HCT116 (cell line): Measurements from ENCODE around the gene C6orf132. TPM values are rescaled to one million over a fixed set of nuclear protein-coding genes. Genes with fewer than 3 reads are reported as not detected.
A peak's percentile ranks its signal among the peaks of the same experiment; 100 is the strongest.

Experiments used
- ATAC-seq: fragments of 200-7000 bp; cut with Tn5 transposase; 2 replicates; pipeline ENCODE4 v1.9.1; 2020; ENCODE audit warnings: mild to moderate bottlenecking, moderate library complexity
- BruUV-seq: library from RNA; stranded (reverse); fragments of 400-500 nt; replicated peaks from 2 replicates; lab custom pipeline; 2021; lab: Mats Ljungman, UMichigan
- CTCF ChIA-PET: fragments of 300-600 bp; sonication (Branson Sonifier 250); formaldehyde crosslinking; loops from one replicate; lab custom pipeline; 2021; ENCODE audit warnings: antibody characterized with exemption; lab: Charles Lee
- POLR2A ChIA-PET: fragments of 300-600, 350-600 bp; sonication (Branson Sonifier 250); formaldehyde crosslinking; loops from one replicate; lab custom pipeline; 2021; ENCODE audit warnings: antibody characterized with exemption; lab: Charles Lee
- RAD21 ChIA-PET, 2 experiments: fragments of 300-600 bp; sonication (Branson Sonifier 250); formaldehyde crosslinking; loops; one replicate each; lab custom pipeline; 2023; ENCODE audit warnings: low total read pairs in 2 of 2; ENCODE audit not compliant: uncharacterized antibody in 2 of 2, unreplicated experiment in 2 of 2, low non-redundant PET in 1 of 2; lab: Charles Lee
- DNase-seq: peaks from one replicate; pipeline ENCODE4 v3.0.0-alpha.2; 2010; ENCODE audit warnings: low read depth, low spot score
- H2AFZ ChIP-seq: fragments of 200-600 bp; shearing (Covaris generic), sonication (generic); 2 replicates; pipeline ENCODE4 v1.6.1; 2017; ENCODE audit warnings: low read depth, mixed run types, mixed read lengths, antibody characterized with exemption, low read length; ENCODE audit not compliant: poor library complexity, severe bottlenecking
- H3K27ac ChIP-seq: 2 replicates; pipeline ENCODE4 v1.5.1; 2012; ENCODE audit warnings: low read depth, low read length
- H3K27me3 ChIP-seq: fragments of 200-600 bp; sonication (generic); 2 replicates; pipeline ENCODE4 v1.6.1; 2016; ENCODE audit warnings: mixed run types, low read length, mixed read lengths; ENCODE audit not compliant: insufficient read depth
- H3K36me3 ChIP-seq, 2 experiments: fragments of 200-500 bp in 1 of 2; fragments of 200-600 bp in 1 of 2; sonication (Bioruptor generic) in 1 of 2; sonication (generic) in 1 of 2; 2 replicates each; pipeline versions ENCODE4 v1.5.1 to v1.6.1; 2014 to 2016; ENCODE audit warnings: low read length in 2 of 2, inconsistent platforms in 1 of 2, mixed read lengths in 1 of 2, mixed run types in 1 of 2; ENCODE audit not compliant: insufficient read depth in 2 of 2, control insufficient read depth in 1 of 2
- H3K4me1 ChIP-seq, 2 experiments: fragments of 200-600 bp in 1 of 2; sonication (generic) in 1 of 2; 2 replicates each; pipeline versions ENCODE4 v1.5.1 to v1.6.1; 2012 to 2017; ENCODE audit warnings: low read length in 2 of 2, inconsistent platforms in 1 of 2, mild to moderate bottlenecking in 1 of 2, mixed read lengths in 1 of 2, mixed run types in 1 of 2, moderate library complexity in 1 of 2; ENCODE audit not compliant: insufficient read depth in 2 of 2, control insufficient read depth in 1 of 2
- H3K4me2 ChIP-seq: fragments of 200-600 bp; sonication (generic); 2 replicates; pipeline ENCODE4 v1.6.1; 2017; ENCODE audit warnings: mixed run types, low read length, mixed read lengths
- H3K4me3 ChIP-seq, 2 experiments: fragments of 200-600 bp in 1 of 2; sonication (generic) in 1 of 2; replicated peaks in 1 of 2; 2 replicates each; pipeline ENCODE4 v1.5.1; 2011 to 2016; ENCODE audit warnings: low read length in 2 of 2, control low read depth in 1 of 2, low read depth in 1 of 2, mild to moderate bottlenecking in 1 of 2, mixed read lengths in 1 of 2, mixed run types in 1 of 2
- H3K79me2 ChIP-seq: fragments of 200-600 bp; sonication (generic); 2 replicates; pipeline ENCODE4 v1.6.1; 2017; ENCODE audit warnings: mild to moderate bottlenecking, mixed run types, low read length, moderate library complexity, mixed read lengths; ENCODE audit not compliant: insufficient read depth
- H3K9ac ChIP-seq: fragments of 200-600 bp; sonication (generic); 2 replicates; pipeline ENCODE4 v1.6.1; 2016; ENCODE audit warnings: low read length, mixed read lengths
- H3K9me2 ChIP-seq: fragments of 200-600 bp; sonication (generic), shearing (Covaris generic); 2 replicates; pipeline ENCODE4 v1.6.1; 2017; ENCODE audit warnings: mixed run types, mild to moderate bottlenecking, moderate library complexity; ENCODE audit not compliant: insufficient read depth
- H3K9me3 ChIP-seq, 2 experiments: fragments of 200-500 bp in 1 of 2; fragments of 200-600 bp in 1 of 2; sonication (Bioruptor generic) in 1 of 2; sonication (generic) in 1 of 2; 2 replicates each; pipeline ENCODE4 v1.6.1; 2014 to 2017; ENCODE audit warnings: low read length in 2 of 2, mixed read lengths in 2 of 2, inconsistent platforms in 1 of 2, low read depth in 1 of 2, mild to moderate bottlenecking in 1 of 2, mixed run types in 1 of 2, moderate library complexity in 1 of 2; ENCODE audit not compliant: control insufficient read depth in 1 of 2, insufficient read depth in 1 of 2
- H4K20me1 ChIP-seq: fragments of 200-600 bp; sonication (generic), shearing (Covaris generic); 2 replicates; pipeline ENCODE4 v1.6.1; 2017; ENCODE audit warnings: mixed run types, mild to moderate bottlenecking, moderate library complexity; ENCODE audit not compliant: insufficient read depth
- EGR1 ChIP-seq: IDR thresholded peaks from 2 replicates; pipeline ENCODE4 v1.6.1; 2012; ENCODE audit warnings: low read depth
- EZH2 ChIP-seq: fragments of 200-600 bp; sonication (generic); IDR thresholded peaks from 2 replicates; pipeline ENCODE4 v1.6.1; 2017; ENCODE audit warnings: antibody characterized with exemption, mixed run types
- EZH2phosphoT487 ChIP-seq: fragments of 200-600 bp; IDR thresholded peaks from 2 replicates; pipeline ENCODE4 v1.6.1; 2018; ENCODE audit warnings: antibody characterized with exemption, borderline replicate concordance
- JUND ChIP-seq: IDR thresholded peaks from 2 replicates; pipeline ENCODE4 v1.6.1; 2012
- RAD21 ChIP-seq: IDR thresholded peaks from 2 replicates; pipeline ENCODE4 v1.6.1; 2012; ENCODE audit warnings: low read depth, mild to moderate bottlenecking
- SP1 ChIP-seq: IDR thresholded peaks from 2 replicates; pipeline ENCODE4 v1.6.1; 2012; ENCODE audit warnings: low read depth
- TCF7L2 ChIP-seq: IDR thresholded peaks from 2 replicates; pipeline ENCODE4 v1.7.0; 2011; ENCODE audit warnings: borderline replicate concordance, inconsistent platforms; ENCODE audit not compliant: insufficient read depth, insufficient read length; ENCODE audit errors: extremely low read depth
- ZFX ChIP-seq: fragments of 450-650 bp; IDR thresholded peaks from 2 replicates; pipeline ENCODE4 v1.6.1; 2017
- intact Hi-C: fragments of 100-400 bp; cut with micrococcal nuclease; formaldehyde crosslinking; loops from 2 replicates; pipeline ENCODE4 v1.10.0; 2022
- total RNA-seq: library from RNA; stranded (reverse); gene quantifications from one replicate; pipeline ENCODE4 v1.2.1, GENCODE V29; 2021; ENCODE audit not compliant: unreplicated experiment
- TF ChIP-seq, protein P1 (sequence below), 3 experiments: fragments of 200-600 bp in 1 of 3; sonication (generic) in 1 of 3; IDR thresholded peaks in 2 of 3; conservative IDR thresholded peaks in 1 of 3; 2 replicates each; pipeline ENCODE4 v1.5.1; 2012 to 2017; ENCODE audit warnings: low read depth in 2 of 3, low read length in 2 of 3, antibody characterized with exemption in 1 of 3, borderline replicate concordance in 1 of 3, control low read depth in 1 of 3, mild to moderate bottlenecking in 1 of 3, mixed read lengths in 1 of 3, mixed run types in 1 of 3, moderate library complexity in 1 of 3; ENCODE audit not compliant: insufficient read depth in 1 of 3
- TF ChIP-seq, protein P2 (sequence below): IDR thresholded peaks from 2 replicates; pipeline ENCODE4 v1.6.1; 2011; ENCODE audit warnings: mild to moderate bottlenecking, low read length, moderate library complexity; ENCODE audit not compliant: insufficient replicate concordance; ENCODE audit errors: extremely low read depth
- TF ChIP-seq, protein P3 (sequence below): IDR thresholded peaks from 2 replicates; pipeline ENCODE4 v1.6.1; 2012; ENCODE audit warnings: low read depth

Gene C6orf132
- total RNA-seq, 1 experiment from 2014 or later, result 18.9 TPM

DNA sequence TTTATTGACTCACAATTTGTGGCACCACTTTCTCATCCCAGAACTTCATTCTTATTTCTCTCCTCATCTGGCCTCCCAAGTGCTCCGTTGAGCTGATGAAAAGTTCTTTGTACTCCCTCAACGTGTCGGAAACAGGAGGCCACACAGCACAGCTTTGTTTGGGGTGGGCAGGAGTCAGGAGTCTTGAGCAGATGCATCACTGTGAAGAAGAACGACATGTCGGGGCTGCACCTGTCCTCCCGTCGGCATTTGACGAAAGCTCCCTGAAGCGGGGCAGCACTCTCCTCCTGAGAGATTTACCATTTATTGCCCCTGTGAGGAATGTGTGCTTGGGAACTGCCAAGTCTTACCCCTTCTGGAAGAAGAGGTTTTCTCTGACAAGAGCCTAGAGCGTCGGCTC lies 64.0 kb downstream of the C6orf132 start:
- Histone ChIP-seq H3K27ac (no peak overlapping the region), H3K9me2 (no peaks in the 10 kb centered on the region), H3K4me2 (no peak overlapping the region), H3K9me3 (no peaks in the 10 kb centered on the region), H3K4me3 (no peak overlapping the region), H2AFZ (no peak overlapping the region), H3K4me1 (no peaks in the 10 kb centered on the region), H3K79me2 (no peaks in the 10 kb centered on the region), H3K9ac (no peak overlapping the region), H3K36me3 (peaks cover 0 to 9% of the 10 kb centered on the region in 2 experiments; a peak in 2 of 4 replicates), H4K20me1 (no peaks in the 10 kb centered on the region), H3K27me3 (no peaks in the 10 kb centered on the region)
- no peak for DNase-seq
- intact Hi-C loops, result loop anchor here (10.0 kb wide), 1 partner anchor 646 kb away; the partner anchor contains the start of gene PRPH2
- ChIA-PET POLR2A (no interaction called here), RAD21 (no interaction called here), CTCF (no interaction called here)
- ATAC-seq, result no peak
- TSS peak; percentile 20 for BruUV-seq
- TF ChIP-seq EZH2phosphoT487 (no peak), JUND (no peak), SP1 (no peak), ZFX (no peak), RAD21 (no peak), TCF7L2 (no peak), EZH2 (no peak), EGR1 (no peak)
- TF ChIP-seq, protein P1, sequence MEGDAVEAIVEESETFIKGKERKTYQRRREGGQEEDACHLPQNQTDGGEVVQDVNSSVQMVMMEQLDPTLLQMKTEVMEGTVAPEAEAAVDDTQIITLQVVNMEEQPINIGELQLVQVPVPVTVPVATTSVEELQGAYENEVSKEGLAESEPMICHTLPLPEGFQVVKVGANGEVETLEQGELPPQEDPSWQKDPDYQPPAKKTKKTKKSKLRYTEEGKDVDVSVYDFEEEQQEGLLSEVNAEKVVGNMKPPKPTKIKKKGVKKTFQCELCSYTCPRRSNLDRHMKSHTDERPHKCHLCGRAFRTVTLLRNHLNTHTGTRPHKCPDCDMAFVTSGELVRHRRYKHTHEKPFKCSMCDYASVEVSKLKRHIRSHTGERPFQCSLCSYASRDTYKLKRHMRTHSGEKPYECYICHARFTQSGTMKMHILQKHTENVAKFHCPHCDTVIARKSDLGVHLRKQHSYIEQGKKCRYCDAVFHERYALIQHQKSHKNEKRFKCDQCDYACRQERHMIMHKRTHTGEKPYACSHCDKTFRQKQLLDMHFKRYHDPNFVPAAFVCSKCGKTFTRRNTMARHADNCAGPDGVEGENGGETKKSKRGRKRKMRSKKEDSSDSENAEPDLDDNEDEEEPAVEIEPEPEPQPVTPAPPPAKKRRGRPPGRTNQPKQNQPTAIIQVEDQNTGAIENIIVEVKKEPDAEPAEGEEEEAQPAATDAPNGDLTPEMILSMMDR (IDR thresholded peaks at IDR 0.05 in 2 of 3, conservative IDR thresholded peaks at IDR 0.05 in 1 of 3; ENCODE audit: borderline replicate concordance in 1 of 3, insufficient read depth in 1 of 3, low read depth in 2 of 3, low read length in 2 of 3), result no peak
- TF ChIP-seq, protein P2, sequence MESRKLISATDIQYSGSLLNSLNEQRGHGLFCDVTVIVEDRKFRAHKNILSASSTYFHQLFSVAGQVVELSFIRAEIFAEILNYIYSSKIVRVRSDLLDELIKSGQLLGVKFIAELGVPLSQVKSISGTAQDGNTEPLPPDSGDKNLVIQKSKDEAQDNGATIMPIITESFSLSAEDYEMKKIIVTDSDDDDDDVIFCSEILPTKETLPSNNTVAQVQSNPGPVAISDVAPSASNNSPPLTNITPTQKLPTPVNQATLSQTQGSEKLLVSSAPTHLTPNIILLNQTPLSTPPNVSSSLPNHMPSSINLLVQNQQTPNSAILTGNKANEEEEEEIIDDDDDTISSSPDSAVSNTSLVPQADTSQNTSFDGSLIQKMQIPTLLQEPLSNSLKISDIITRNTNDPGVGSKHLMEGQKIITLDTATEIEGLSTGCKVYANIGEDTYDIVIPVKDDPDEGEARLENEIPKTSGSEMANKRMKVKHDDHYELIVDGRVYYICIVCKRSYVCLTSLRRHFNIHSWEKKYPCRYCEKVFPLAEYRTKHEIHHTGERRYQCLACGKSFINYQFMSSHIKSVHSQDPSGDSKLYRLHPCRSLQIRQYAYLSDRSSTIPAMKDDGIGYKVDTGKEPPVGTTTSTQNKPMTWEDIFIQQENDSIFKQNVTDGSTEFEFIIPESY, result no peak
- TF ChIP-seq, protein P3, sequence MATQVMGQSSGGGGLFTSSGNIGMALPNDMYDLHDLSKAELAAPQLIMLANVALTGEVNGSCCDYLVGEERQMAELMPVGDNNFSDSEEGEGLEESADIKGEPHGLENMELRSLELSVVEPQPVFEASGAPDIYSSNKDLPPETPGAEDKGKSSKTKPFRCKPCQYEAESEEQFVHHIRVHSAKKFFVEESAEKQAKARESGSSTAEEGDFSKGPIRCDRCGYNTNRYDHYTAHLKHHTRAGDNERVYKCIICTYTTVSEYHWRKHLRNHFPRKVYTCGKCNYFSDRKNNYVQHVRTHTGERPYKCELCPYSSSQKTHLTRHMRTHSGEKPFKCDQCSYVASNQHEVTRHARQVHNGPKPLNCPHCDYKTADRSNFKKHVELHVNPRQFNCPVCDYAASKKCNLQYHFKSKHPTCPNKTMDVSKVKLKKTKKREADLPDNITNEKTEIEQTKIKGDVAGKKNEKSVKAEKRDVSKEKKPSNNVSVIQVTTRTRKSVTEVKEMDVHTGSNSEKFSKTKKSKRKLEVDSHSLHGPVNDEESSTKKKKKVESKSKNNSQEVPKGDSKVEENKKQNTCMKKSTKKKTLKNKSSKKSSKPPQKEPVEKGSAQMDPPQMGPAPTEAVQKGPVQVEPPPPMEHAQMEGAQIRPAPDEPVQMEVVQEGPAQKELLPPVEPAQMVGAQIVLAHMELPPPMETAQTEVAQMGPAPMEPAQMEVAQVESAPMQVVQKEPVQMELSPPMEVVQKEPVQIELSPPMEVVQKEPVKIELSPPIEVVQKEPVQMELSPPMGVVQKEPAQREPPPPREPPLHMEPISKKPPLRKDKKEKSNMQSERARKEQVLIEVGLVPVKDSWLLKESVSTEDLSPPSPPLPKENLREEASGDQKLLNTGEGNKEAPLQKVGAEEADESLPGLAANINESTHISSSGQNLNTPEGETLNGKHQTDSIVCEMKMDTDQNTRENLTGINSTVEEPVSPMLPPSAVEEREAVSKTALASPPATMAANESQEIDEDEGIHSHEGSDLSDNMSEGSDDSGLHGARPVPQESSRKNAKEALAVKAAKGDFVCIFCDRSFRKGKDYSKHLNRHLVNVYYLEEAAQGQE, result no peak
